Type B pancreatic cell (in vitro differentiated cells): ENCODE data around the gene RETN. TPM values are rescaled to one million over a fixed set of nuclear protein-coding genes. Genes with fewer than 3 reads are reported as not detected.

Experiments
- DNase-seq: peaks from one replicate; pipeline ENCODE4 v3.0.0; 2021; ENCODE audit warnings: mixed read lengths; ENCODE audit not compliant: unreplicated experiment; ENCODE audit errors: extremely low spot score
- H3K27ac Mint-ChIP-seq: 2 replicates; pipeline ENCODE4 v1.8.0; 2021; ENCODE audit warnings: mild to moderate bottlenecking, mixed read lengths
- H3K27me3 Mint-ChIP-seq: 2 replicates; pipeline ENCODE4 v1.8.0; 2021; ENCODE audit warnings: mixed read lengths
- H3K36me3 Mint-ChIP-seq: 2 replicates; pipeline ENCODE4 v1.8.0; 2021; ENCODE audit warnings: mixed read lengths
- H3K4me1 Mint-ChIP-seq: one replicate; pipeline ENCODE4 v1.8.0; 2021; ENCODE audit warnings: mixed read lengths; ENCODE audit not compliant: unreplicated experiment
- H3K4me3 Mint-ChIP-seq: 2 replicates; pipeline ENCODE4 v1.8.0; 2021; ENCODE audit warnings: mild to moderate bottlenecking, mixed read lengths
- H3K9me3 Mint-ChIP-seq: 2 replicates; pipeline ENCODE4 v1.8.0; 2021; ENCODE audit warnings: mixed read lengths
- total RNA-seq: library from RNA; stranded (reverse); gene quantifications from 2 replicates; pipeline ENCODE4 v1.2.1, GENCODE V29; 2021; ENCODE audit warnings: low replicate concordance
- TF ChIP-seq, protein P1 (sequence below): fragments of 200-600 bp; sonication (generic); conservative IDR thresholded peaks from 2 replicates; pipeline ENCODE4 v1.5.0; 2021; ENCODE audit warnings: antibody characterized with exemption, mild to moderate bottlenecking

Gene RETN
- total RNA-seq, 1 donor from 2014 or later, result not detected

DNA sequence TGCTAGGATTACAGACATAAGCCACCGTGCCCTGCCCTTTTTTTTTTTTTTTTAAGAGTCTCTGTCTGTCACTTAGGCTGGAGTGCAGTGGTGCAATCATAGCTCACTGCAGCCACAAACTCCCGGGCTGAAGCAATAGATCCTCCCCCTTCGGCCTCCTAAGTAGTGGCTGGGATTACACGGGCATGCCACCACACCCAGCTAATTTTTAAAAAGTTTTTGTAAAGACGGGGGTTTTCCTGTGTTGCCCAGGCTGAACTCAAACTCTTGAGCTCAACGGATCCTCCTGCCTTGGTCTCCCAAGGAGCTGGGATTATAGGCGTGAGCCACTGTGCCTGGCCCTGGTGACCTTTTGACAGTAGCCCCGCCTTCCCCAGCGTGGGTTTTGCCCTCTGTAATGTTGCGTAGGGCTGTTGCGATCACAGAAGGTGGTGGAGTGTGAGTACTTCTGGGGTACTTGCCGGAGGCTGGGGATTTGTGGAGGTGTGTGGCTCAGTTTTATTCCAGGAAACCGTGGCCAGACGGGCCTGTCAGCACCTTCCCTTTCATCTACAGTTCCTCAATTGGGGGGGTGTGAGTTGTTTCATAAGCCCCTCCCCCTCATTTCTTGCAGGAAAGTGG, 11.6 kb upstream of the RETN start:
- H3K27ac Mint-ChIP-seq, result no peak overlapping the region
- H3K36me3 Mint-ChIP-seq, result no peaks in the 10 kb centered on the region
- DNase-seq, result no peak
- H3K27me3 Mint-ChIP-seq, result peaks cover 2% of the 10 kb centered on the region
- peaks cover 10% of the 10 kb centered on the region for H3K4me1 Mint-ChIP-seq
- H3K4me3 Mint-ChIP-seq, result no peak overlapping the region
- H3K9me3 Mint-ChIP-seq, result no peaks in the 10 kb centered on the region
- TF ChIP-seq, protein P1, sequence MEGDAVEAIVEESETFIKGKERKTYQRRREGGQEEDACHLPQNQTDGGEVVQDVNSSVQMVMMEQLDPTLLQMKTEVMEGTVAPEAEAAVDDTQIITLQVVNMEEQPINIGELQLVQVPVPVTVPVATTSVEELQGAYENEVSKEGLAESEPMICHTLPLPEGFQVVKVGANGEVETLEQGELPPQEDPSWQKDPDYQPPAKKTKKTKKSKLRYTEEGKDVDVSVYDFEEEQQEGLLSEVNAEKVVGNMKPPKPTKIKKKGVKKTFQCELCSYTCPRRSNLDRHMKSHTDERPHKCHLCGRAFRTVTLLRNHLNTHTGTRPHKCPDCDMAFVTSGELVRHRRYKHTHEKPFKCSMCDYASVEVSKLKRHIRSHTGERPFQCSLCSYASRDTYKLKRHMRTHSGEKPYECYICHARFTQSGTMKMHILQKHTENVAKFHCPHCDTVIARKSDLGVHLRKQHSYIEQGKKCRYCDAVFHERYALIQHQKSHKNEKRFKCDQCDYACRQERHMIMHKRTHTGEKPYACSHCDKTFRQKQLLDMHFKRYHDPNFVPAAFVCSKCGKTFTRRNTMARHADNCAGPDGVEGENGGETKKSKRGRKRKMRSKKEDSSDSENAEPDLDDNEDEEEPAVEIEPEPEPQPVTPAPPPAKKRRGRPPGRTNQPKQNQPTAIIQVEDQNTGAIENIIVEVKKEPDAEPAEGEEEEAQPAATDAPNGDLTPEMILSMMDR, result no peak

DNA sequence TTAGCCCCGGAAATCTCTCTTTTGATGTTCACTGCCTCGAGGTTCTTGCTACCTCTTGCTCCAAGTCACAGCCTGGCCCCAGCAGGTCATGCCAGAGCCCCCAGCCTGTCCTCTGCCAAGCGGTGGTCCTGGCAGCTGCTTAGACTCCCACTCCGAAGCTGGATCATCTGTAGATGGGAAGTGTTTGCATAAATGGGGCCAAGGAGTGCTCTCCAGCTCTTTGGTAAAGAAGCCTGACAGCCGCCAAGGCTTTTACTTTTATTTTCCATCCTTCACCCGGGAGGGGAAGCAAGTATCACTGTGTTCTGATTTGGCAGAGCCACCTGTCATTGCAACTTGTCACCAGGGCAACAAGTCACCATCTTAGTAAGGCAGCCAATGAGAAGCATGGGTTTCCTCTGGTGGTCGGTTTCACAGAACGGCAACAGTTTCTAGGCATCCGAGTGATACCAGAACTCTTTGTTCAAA, 10.6 kb upstream of the RETN start:
- no peaks in the 10 kb centered on the region for H3K36me3 Mint-ChIP-seq
- DNase-seq, result no peak
- H3K27ac Mint-ChIP-seq, result no peak overlapping the region
- no peaks in the 10 kb centered on the region for H3K9me3 Mint-ChIP-seq
- TF ChIP-seq, protein P1, result no peak
- H3K4me1 Mint-ChIP-seq, result peaks cover 3% of the 10 kb centered on the region
- H3K27me3 Mint-ChIP-seq, result no peaks in the 10 kb centered on the region
- no peak overlapping the region for H3K4me3 Mint-ChIP-seq

DNA sequence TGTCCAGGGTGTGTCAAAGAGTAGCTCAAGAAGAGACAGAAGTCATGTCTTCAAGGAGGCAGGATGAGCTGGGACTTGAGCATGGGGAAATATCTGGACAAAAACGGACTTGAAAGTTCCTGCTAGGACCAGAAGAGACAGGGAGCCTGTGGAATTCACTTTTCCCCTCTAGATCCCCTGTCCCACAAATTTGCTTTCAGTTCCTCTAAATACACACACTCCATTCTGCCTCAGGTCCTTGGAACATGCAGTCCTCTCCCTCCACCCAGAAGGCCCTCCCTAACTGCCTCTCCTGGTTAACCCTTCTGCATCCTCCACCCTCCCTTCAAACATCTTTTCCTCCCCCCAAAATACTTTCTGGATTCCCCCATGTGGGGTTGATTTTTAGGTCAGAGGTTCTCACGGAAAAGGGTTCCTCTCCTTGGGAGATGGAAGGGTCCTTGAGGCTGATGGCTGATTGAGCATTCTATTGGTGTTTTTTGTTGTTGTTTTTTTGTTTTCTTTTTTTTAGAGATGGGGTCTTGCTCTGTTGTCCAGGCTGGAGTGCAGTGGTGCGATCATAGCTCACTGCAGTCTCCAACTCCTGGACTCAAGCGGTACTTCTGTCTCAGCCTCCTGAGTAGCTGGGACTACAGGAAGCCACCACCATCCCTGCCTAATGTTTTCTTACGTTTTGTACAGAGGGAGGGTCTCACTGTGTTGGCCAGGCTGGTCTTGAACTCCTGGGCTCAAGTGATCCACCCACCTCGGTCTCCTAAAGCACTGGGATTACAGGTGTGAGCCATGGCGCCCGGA, 6.9 kb upstream of the RETN start:
- Mint-ChIP-seq H3K4me1 (no peaks in the 10 kb centered on the region), H3K27me3 (peaks cover 3% of the 10 kb centered on the region), H3K4me3 (no peak overlapping the region), H3K9me3 (no peaks in the 10 kb centered on the region), H3K36me3 (no peaks in the 10 kb centered on the region), H3K27ac (no peak overlapping the region)
- TF ChIP-seq, protein P1, result no peak
- DNase-seq, result no peak

DNA sequence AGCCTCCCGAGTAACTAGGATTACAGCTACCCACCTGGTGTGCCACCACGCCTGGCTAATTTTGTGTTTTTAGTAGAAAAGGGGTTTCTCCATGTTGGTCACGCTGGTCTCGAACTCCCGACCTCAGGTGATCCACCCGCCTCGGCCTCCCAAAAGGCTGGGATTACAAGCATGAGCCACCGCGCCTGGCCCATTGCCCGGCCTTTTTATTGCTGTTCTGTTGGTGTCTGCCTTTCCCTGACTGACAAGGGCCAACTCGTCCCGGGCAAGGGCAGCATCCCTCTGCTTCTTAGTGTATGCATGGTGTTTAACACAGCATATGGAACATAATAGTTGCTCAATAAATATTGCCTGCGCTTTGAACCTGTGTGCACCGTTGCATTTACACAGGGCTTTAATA, 6.2 kb upstream of the RETN start:
- no peak for DNase-seq
- TF ChIP-seq, protein P1, result no peak
- Mint-ChIP-seq H3K4me1 (no peaks in the 10 kb centered on the region), H3K4me3 (no peak overlapping the region), H3K36me3 (no peaks in the 10 kb centered on the region), H3K27ac (no peak overlapping the region), H3K27me3 (peaks cover 8% of the 10 kb centered on the region), H3K9me3 (no peaks in the 10 kb centered on the region)

DNA sequence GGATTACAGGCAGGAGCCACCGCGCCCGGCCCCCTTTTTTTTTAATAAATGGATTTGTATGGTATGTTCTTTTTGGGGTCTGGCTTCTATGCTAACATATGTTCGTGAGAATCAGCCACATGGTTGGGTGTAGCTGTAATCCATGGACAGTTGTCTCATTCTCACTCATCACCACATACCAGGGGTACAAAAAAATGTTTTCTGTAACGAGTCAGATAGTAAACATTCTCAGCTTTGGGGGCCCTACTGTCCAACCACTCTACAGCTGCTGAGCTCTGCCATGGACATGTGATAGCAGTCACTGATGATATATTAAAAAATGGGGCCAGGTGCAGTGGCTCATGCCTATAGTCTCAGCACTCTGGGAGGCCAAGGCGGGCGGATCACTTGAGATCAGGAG, 5.1 kb upstream of the RETN start:
- Mint-ChIP-seq H3K36me3 (no peaks in the 10 kb centered on the region), H3K27me3 (peaks cover 10% of the 10 kb centered on the region), H3K9me3 (no peaks in the 10 kb centered on the region), H3K27ac (no peak overlapping the region), H3K4me3 (no peak overlapping the region), H3K4me1 (no peaks in the 10 kb centered on the region)
- DNase-seq, result no peak
- TF ChIP-seq, protein P1, result no peak
